ENCODE results near the gene ERAL1.
"Not testable (repeated sequence)": the region's sequence is repeated elsewhere in the genome, so short reads cannot be mapped to it uniquely, and the experiment has no call there.

Gene ERAL1

GRCh38 chr17:28901866-28902818 lies 47.3 kb downstream of the ERAL1 start:
- DNase-seq, result peak; percentile 39

- peak; percentile 89 for DNase-seq
Observed at GRCh38 chr17:28902819-28903545, 48.2 kb downstream of the ERAL1 start, which contains the start of gene DHRS13. TSS of gene DHRS13 (minus strand) at chr17:28903079. CDS start at chr17:28902944, 135 bp downstream.

GRCh38 chr17:28903546-28903841 lies 48.7 kb downstream of the ERAL1 start:
- DNase-seq, result not testable (repeated sequence)

DNA sequence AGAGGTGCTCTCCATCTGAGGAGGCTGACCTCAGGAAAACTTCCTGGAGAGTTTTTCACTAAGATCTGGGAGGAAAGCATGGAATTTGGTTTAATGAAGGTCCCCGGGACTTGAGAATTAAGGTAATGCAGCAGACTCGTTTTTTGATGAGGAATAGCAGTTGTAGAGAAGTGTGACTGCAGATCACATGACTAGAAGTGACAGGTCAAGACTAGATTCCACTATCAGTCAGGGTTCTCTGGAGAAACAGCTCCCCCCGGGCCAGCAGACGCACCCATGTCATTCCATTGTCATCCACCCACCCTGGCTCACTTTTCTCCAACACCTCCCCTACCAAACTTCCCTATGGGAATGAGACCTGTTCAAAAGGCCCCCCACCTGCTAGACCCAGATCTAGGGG lies 50.0 kb downstream of the ERAL1 start:
- no peak for DNase-seq

GRCh38 chr17:28906276-28906675 lies 51.5 kb downstream of the ERAL1 start:
- DNase-seq, result no peak

DNA sequence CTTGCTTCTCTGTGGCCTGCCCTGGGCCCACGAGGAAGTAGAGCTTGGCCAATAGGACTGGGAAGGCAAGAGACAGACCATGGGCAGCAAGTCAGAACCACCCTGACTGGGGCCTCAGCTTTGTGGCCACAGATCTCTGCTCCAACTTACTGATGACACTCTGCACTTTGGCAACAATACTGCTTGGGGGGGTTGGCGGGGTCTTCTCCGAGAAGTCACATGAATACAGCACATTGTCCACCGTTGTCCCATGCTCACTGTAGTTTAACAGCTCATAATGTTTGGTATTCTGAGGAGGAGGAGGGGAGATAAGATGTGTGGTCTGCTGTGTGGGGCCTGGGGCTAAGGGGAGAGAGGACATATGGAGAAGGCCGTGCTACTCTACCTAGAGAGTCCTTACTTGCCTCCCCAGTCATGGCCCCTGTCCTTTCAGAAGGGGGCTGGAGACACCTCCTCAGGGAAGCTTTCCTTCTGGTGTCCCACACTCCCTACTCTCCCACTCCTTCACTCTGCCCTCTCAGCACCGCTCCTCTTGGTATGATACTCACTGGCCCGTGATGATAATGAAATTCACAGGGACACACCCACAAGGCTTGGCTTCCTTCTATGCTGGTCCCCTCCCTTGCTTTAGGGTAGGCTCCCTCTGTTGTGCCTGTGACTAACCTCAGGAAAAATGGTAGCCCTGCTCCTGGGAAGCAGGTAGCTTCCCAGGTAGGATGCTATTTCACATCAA lies 52.1 kb downstream of the ERAL1 start:
- DNase-seq, result no peak

GRCh38 chr17:28907709-28908475 lies 53.1 kb downstream of the ERAL1 start:
- no peak for DNase-seq

GRCh38 chr17:28908640-28909167 lies 53.9 kb downstream of the ERAL1 start:
- no peak for DNase-seq

DNA sequence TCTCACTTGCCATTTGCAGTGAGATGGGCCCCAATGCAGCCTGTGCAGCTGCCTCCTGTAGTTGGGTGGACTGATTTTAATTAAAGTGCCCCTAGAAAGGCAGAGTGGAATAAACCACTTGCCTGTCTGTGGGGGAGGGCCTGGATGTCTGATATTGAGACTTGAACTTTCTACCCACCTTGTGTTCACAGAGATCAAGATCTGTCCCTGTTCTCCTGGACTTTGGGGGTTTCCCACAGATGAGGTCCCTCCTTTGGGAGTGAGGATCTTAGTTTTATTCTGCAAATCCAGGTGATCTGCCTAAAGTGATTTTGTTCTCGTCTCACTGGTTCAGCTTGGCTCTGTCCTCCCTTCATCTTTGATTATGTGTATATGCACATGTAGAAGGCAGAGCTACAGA lies 55.7 kb downstream of the ERAL1 start:
- no peak for DNase-seq
